ENCODE results near the gene COX20.
"Not testable (repeated sequence)": the region's sequence is repeated elsewhere in the genome, so short reads cannot be mapped to it uniquely, and the experiment has no call there.

The COX20 gene, protein sequence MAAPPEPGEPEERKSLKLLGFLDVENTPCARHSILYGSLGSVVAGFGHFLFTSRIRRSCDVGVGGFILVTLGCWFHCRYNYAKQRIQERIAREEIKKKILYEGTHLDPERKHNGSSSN

DNA sequence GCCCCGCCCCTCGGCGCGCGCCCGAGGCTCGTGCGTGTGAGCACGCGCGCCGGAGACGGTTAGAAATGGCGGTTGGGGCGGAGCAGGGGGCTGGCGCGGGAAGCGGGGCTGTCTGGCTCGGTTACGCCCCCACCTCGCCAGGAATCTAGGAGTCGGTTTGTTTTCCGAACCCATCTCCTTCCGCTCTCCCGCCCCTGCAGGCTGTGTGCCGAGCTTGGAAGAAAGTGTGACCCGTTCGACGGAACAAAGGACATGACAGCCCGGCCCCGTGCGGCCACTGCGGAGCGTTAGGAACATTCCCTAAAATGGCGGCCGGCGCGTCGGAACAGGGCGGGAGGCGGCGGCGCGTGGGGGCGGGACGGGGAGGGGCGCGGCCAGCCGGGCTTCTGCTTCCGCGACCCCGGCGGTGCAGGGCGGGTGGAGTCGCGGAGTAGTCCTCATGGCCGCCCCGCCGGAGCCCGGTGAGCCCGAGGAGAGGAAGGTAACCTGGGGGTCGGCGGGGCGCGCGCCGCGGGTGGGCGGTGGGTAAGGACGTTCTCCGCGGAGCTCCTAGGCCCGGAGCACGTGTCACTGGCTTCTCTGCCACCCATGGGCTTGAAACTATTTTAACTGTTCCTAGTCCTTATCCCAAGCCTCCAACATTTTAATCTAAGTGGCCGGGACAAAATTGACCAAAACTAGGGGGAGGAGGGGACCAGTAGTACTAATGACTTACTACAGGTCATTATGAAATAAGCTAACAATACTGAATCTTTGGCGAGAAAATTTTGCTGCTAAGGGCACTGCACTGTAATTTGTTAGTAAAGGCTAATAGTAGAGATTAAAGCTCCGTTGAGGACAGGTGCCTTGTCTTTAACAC lies at the start of gene COX20:
Gene COX20 (plus strand): TSS at position 383 of the 859 bp plus-strand sequence. CDS start 57 bp downstream, at position 440.
- Mint-ChIP-seq H3K36me3 (peaks cover 20% of the 10 kb centered on the region), H3K4me1 (peaks cover 46% of the 10 kb centered on the region), H3K4me3 (peak within 1 kb of the TSS; percentile 96), H3K27me3 (no peaks in the 10 kb centered on the region), H3K27ac (peak within 1 kb of the TSS; percentile 99), H3K9me3 (no peaks in the 10 kb centered on the region)

DNA sequence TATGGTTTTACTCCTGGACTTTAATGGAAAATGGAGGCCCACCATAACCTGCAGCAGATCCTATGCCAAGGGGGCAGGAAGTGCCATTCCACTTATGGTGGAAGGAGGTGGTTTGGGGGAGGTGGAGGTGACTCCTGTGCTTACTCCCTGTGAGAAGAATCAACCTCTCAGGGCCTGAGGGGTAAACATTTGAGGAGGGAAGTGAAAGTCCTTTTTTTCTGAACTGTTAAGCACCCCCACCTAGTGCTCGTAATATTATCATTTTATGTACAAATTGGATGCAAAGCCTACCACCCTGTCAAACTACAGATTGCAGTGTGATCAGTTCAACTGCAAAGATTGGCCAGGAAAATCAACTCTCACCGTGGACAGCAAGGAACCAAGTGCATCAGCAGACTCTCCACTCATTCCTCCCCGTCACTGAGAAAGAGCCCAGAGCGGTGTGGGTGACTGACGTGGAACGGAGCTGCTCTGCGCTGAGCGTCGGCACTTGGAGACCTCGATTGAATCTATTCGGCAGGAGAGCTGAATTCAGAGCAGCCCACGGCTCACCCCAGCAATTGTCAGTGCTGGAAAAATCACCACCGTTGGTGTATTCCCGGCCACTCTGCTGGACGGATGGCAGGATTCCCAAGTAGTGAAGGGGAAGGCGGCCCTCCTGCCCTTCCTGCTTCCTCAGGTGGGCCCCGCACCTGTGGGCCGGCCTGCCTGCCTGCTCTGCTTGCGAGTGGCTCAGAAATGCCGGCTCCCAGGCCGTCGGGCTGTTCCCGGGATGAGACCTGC lies 46.8 kb upstream of the COX20 start:
- H3K27me3 Mint-ChIP-seq, result no peaks in the 10 kb centered on the region
- no peak overlapping the region for H3K4me3 Mint-ChIP-seq
- H3K4me1 Mint-ChIP-seq, result no peaks in the 10 kb centered on the region
- H3K36me3 Mint-ChIP-seq, result no peaks in the 10 kb centered on the region
- no peak overlapping the region for H3K27ac Mint-ChIP-seq
- H3K9me3 Mint-ChIP-seq, result no peaks in the 10 kb centered on the region

DNA sequence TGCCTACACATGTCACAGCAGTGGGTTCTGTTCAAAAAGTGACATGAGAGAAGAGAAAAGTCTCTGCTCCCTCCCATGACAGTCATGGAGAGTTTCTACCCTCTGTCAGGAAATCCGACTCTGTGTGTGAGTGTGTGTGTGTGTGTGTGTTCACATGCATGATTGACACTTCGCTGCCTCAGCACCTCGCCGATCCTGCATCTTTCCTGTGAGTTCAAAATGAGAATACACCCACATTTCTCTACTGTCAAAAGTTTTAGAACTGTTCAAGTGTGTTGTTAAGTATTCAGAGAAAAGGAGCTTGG lies 46.2 kb upstream of the COX20 start:
- H3K27me3 Mint-ChIP-seq, result no peaks in the 10 kb centered on the region

DNA sequence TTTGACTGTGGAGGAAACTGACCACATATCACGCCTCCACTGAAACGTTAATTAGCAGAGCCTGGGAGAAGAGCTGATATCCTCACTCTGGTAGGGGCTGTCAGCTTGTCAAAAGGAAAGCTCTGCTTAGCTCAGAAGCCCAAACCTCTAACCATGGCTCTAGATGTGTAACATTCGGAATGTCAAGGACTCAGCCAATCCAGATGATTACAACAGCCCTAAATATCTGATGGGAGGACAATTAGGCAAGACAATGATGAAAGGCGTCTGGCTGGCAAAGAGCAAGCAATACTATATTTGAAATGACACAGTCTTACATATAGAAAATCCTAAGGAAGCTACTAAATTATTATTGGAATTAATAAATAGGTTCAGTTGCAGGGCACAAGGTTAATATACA lies 45.7 kb upstream of the COX20 start:
- Mint-ChIP-seq H3K27ac (no peak overlapping the region), H3K36me3 (no peaks in the 10 kb centered on the region), H3K4me1 (no peaks in the 10 kb centered on the region), H3K27me3 (no peaks in the 10 kb centered on the region), H3K9me3 (no peaks in the 10 kb centered on the region), H3K4me3 (no peak overlapping the region)

More for the DNA sequence above, 46.2 kb upstream of the COX20 start:
- H3K36me3 Mint-ChIP-seq, result no peaks in the 10 kb centered on the region
- H3K4me3 Mint-ChIP-seq, result no peak overlapping the region
- H3K4me1 Mint-ChIP-seq, result no peaks in the 10 kb centered on the region
- no peak overlapping the region for H3K27ac Mint-ChIP-seq
- H3K9me3 Mint-ChIP-seq, result no peaks in the 10 kb centered on the region

DNA sequence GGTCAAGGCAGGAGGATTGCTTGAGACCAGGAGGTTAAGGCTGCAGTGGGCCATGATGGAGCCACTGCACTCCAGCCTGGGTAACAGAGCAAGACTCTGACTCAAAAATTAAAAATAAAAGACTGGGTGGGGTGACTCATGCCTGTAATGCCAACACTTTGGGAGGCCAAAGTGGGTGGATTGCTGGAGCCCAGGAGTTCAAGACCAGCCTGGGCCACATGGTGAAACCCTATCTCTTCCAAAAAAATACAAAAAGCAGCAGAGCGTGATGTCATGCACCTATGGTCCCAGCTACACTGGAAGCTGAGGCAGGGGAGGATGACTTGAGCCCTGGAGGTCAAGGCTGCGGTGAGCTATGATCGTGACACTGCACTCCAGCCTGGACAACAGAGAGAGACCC lies 44.4 kb upstream of the COX20 start:
- Mint-ChIP-seq H3K36me3 (no peaks in the 10 kb centered on the region), H3K4me1 (no peaks in the 10 kb centered on the region), H3K9me3 (no peaks in the 10 kb centered on the region), H3K27me3 (no peaks in the 10 kb centered on the region), H3K27ac (no peak overlapping the region), H3K4me3 (no peak overlapping the region)

DNA sequence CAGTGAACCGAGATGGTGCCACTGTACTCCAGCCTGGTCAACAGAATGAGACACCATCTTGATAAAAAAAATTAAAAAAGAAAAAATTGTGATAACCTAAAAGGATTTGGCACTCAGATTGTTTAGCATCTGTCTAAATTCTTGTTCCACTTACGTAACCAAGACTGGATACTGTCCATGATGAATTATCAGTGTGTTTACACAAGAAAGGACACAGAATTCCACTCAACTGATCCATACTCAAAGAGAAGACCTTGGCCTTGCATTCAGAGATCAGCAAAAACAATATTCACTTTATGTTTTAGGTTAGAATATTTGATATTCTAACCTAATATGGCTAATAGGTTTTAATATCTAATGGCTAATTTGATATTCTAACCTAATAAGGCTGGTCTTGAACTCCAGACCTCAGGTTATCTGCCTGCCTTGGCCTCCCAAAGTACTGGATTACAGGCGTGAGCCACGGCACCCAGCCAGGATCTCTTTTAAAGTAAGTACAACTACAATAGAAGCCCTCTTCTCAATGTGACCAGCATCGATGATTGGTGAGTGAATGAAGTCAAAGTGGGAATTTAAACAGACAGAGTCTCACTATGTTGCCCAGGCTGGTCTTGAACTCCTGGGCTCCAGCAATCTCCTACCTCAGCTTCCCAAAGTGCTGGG lies 43.1 kb upstream of the COX20 start:
- H3K9me3 Mint-ChIP-seq, result no peaks in the 10 kb centered on the region

DNA sequence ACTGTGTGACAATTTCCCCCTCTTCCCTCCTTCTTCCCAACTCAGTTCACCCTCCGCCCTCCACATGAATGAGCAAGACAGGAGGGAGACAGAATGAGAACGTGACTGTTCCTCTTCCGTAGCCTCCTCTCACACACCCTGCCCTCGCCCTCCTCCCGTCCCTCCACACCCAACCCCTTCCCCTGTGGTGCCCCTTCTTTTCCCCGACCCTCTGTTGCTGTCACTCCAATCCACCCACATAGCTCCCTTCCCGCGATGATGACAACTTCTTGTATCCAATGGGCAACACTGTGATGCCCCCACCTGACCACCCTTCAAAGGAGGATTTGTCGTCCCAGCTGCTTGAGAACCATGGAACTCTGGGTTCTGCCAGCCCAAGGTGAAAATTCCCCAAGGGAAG lies 41.4 kb upstream of the COX20 start:
- Mint-ChIP-seq H3K4me3 (no peak overlapping the region), H3K36me3 (no peaks in the 10 kb centered on the region), H3K9me3 (no peaks in the 10 kb centered on the region), H3K27ac (no peak overlapping the region), H3K27me3 (no peaks in the 10 kb centered on the region), H3K4me1 (no peaks in the 10 kb centered on the region)

More for the DNA sequence above, 43.1 kb upstream of the COX20 start:
- Mint-ChIP-seq H3K27ac (no peak overlapping the region), H3K4me1 (no peaks in the 10 kb centered on the region), H3K36me3 (no peaks in the 10 kb centered on the region), H3K4me3 (no peak overlapping the region), H3K27me3 (no peaks in the 10 kb centered on the region)

DNA sequence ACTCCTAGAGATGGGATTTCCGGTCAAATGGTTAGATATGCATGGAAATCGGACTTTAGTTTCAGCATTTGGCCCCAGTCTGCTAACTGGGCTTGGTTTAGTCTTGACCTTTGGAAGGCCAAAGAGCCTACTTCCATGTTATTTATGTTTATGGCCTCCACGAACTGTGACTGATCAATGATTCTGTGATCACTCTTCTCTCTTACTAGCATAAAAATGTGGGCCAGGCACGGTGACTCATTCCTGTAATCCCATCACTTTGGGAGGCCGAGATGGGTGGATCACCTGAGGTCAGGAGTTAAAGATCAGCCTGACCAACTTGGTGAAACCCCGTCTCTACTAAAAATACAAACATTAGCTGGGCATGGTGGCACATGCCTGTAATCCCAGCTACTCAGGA lies 40.9 kb upstream of the COX20 start:
- not testable (repeated sequence) for H3K36me3 Mint-ChIP-seq, H3K27me3 Mint-ChIP-seq, H3K4me1 Mint-ChIP-seq, H3K9me3 Mint-ChIP-seq, H3K27ac Mint-ChIP-seq, H3K4me3 Mint-ChIP-seq

DNA sequence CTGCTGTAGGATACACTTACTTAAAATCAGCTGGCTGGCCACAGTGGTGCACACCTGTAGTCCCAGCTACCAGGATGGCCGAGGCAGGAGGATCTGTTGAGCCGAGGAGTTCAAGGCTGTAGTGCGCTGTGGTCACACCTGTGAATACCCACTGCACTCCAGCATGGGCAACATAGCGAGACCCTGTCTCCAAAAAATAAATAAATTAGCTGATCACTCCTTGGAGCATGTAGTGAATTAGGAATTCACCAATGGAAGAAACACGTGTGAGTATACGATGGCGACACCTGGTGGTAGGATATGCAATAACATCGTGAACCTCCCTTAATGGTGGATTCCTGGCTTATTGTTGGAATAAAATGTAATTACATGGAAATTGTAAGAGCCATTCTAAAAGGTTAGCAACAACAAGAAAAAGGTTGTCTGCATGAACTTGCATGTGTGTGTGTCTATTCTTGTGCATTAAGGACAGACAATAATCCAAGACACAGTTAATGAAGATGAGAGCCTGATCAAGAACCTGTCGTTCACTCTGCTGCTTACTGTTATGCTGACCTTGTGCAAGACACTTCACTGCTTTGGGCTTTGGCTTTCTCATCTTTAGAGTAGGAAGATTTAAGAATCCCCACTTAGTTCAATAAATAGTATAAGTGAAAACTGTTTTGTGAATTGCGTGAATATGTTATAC lies 38.6 kb upstream of the COX20 start:
- H3K27me3 Mint-ChIP-seq, result no peaks in the 10 kb centered on the region
- no peaks in the 10 kb centered on the region for H3K9me3 Mint-ChIP-seq
- no peaks in the 10 kb centered on the region for H3K36me3 Mint-ChIP-seq
- peaks cover 4% of the 10 kb centered on the region for H3K4me1 Mint-ChIP-seq
- H3K4me3 Mint-ChIP-seq, result no peak overlapping the region
- no peak overlapping the region for H3K27ac Mint-ChIP-seq

DNA sequence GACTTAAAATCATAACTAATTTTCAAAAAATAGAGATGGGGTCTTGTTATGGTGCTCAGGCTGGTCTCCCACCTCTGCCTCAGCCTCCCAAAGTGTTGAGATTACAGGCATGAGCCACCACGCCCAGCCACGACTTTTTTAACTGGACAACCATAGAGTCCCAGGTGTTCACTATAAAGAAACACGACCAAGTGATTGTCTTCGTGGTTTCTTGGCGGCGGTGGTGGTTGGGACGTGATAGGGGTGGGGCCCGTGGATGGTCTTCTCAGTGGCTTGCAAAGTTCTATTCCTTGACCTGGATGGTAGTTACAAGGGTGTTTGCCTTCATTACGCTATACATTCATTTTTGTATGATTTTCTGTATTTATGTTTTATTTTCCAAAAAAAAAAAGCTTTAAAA lies 34.6 kb upstream of the COX20 start:
- no peaks in the 10 kb centered on the region for H3K36me3 Mint-ChIP-seq
- peaks cover 4% of the 10 kb centered on the region for H3K4me1 Mint-ChIP-seq
- no peaks in the 10 kb centered on the region for H3K9me3 Mint-ChIP-seq
- no peaks in the 10 kb centered on the region for H3K27me3 Mint-ChIP-seq
- H3K27ac Mint-ChIP-seq, result no peak overlapping the region
- H3K4me3 Mint-ChIP-seq, result no peak overlapping the region

DNA sequence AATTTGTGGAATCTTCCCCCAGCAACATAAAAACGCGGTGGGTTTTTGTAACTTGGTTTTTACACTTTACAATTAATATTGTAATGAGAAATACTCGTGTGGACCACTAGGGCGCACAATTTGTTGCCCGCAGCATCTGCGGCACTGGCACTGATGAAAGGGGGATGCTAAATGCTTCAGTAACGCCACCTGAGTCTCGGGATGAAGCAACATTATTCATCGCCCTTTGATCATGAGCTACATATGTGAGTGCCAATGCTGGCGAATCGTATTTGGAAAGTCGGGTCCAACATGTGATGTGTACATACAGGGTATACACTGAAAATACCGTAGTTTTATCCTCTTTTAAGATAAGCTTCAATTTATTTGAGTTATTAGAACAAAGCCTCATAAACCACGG lies 34.2 kb upstream of the COX20 start:
- Mint-ChIP-seq H3K27ac (no peak overlapping the region), H3K4me3 (no peak overlapping the region), H3K36me3 (no peaks in the 10 kb centered on the region), H3K4me1 (peaks cover 4% of the 10 kb centered on the region), H3K9me3 (no peaks in the 10 kb centered on the region), H3K27me3 (no peaks in the 10 kb centered on the region)

DNA sequence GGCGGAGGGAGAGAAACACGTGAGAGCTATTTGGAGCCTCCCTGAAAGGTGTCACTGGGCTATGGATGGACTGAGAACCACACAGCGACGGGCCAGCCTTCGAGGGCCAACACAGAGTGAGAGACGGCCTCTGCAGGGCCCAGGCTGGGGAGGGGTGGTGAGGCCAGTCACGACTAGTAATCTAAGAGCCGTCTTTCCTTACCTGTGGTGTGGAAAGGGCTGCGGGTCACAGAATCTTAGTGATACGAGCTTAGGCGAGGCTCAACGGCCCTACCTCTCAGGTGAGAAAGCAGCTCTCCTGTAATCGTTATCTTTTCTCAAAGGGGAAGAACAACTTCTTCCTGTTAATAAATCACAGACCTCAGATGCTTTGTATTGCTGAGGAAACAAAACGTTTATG lies 33.4 kb upstream of the COX20 start:
- H3K36me3 Mint-ChIP-seq, result no peaks in the 10 kb centered on the region
- H3K27ac Mint-ChIP-seq, result no peak overlapping the region
- H3K9me3 Mint-ChIP-seq, result no peaks in the 10 kb centered on the region
- no peaks in the 10 kb centered on the region for H3K27me3 Mint-ChIP-seq
- no peak overlapping the region for H3K4me3 Mint-ChIP-seq
- peaks cover 4% of the 10 kb centered on the region for H3K4me1 Mint-ChIP-seq

DNA sequence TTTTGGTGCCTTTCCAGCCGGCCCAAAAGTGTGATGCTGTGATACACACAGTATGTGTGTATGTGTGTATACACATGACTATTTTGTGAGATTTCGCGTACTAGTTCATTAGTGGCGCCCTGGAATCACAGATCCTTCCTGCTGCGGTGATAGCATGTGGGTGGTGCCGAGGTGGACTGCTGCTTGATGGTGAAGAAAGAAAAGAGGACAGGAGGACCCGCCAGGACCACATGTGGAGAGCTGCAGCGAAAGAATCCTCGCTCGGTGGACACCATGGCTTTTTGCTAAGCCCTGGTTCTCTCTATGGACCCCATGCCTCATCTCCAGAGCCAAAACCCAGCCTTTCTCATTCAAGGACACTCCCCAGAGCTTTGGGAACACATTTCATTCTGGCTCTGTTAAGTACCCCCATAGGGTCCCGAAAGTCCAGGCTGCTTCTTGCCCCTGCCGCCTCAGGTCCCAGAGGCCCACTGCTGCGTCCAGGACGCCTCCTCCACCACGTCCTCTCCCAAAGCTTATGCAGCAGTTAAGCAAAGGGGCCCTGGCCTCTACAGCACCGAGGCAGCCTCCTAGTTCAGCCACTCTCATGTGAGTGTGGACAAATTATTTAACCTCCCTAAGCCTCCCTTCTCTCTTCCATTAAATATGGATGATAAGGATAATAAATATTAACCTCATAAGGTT lies 32.8 kb upstream of the COX20 start:
- no peak overlapping the region for H3K4me3 Mint-ChIP-seq
- H3K36me3 Mint-ChIP-seq, result no peaks in the 10 kb centered on the region
- H3K9me3 Mint-ChIP-seq, result no peaks in the 10 kb centered on the region
- H3K4me1 Mint-ChIP-seq, result peaks cover 4% of the 10 kb centered on the region
- H3K27ac Mint-ChIP-seq, result no peak overlapping the region
- no peaks in the 10 kb centered on the region for H3K27me3 Mint-ChIP-seq

DNA sequence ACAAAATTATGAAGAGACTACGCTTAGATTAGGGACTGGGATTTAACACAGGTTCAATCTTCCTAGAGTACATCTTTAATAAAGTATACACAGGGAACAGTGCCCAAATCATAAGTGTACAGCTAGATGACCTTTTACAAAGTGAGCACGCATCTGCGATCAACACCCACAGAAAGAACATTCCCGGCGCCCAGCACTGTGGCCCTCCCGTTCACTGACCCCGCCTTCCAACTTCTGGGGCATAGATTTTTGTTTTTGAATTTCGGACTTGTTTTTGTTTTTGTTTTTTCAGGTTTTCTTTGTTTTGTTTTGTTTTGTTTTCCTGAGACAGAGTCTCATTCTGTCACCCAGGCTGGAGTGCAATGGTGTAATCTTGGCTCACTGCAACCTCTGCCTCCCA lies 30.6 kb upstream of the COX20 start:
- no peaks in the 10 kb centered on the region for H3K36me3 Mint-ChIP-seq
- H3K27me3 Mint-ChIP-seq, result no peaks in the 10 kb centered on the region
- H3K9me3 Mint-ChIP-seq, result no peaks in the 10 kb centered on the region
- no peak overlapping the region for H3K27ac Mint-ChIP-seq
- H3K4me1 Mint-ChIP-seq, result peaks cover 4% of the 10 kb centered on the region
- H3K4me3 Mint-ChIP-seq, result no peak overlapping the region

DNA sequence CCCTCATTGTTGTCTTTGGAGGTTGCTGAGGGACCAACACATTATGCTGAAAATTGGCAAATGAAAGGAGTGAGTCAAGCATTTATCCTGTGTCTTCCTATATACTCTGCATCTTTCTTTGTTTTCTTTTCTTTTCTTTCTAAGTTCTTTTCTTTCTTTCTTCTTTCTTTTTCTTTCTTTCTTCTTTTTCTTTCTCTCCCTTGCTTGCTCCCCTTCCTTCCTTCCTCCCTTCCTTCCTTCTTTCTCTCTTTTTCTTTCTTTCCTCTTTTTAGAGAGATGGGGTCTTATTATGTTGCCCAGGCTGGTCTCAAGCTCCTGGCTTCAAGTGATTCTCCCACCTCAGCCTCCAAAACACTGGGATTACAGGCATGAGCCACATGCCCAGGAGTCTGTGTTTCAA lies 28.3 kb upstream of the COX20 start:
- Mint-ChIP-seq H3K36me3 (no peaks in the 10 kb centered on the region), H3K4me1 (no peaks in the 10 kb centered on the region), H3K27ac (no peak overlapping the region), H3K9me3 (no peaks in the 10 kb centered on the region), H3K4me3 (no peak overlapping the region), H3K27me3 (no peaks in the 10 kb centered on the region)
